Mesodermal cell (in vitro differentiated cells): Measurements from ENCODE around the gene PDE6H.

Experiments used
- H3K27ac ChIP-seq: 2 replicates; pipeline ENCODE4 v1.7.0; 2013; ENCODE audit warnings: mild to moderate bottlenecking, low read depth, low read length, moderate library complexity; ENCODE audit not compliant: severe bottlenecking
- H3K36me3 ChIP-seq: 2 replicates; pipeline ENCODE4 v1.7.1; 2013; ENCODE audit warnings: mild to moderate bottlenecking, low read length, moderate library complexity; ENCODE audit not compliant: control insufficient read depth, insufficient read depth
- H3K4me1 ChIP-seq: one replicate; pipeline ENCODE4 v1.7.1; 2013; ENCODE audit warnings: mild to moderate bottlenecking, low read length; ENCODE audit not compliant: insufficient read depth, control insufficient read depth, poor library complexity, severe bottlenecking
- H3K4me3 ChIP-seq: 2 replicates; pipeline ENCODE4 v1.7.0; 2013; ENCODE audit warnings: low read length, control low read depth, mild to moderate bottlenecking; ENCODE audit not compliant: insufficient read depth, poor library complexity, severe bottlenecking; ENCODE audit errors: extremely low read depth
- H3K9me3 ChIP-seq: 2 replicates; pipeline ENCODE4 v1.7.1; 2013; ENCODE audit warnings: mild to moderate bottlenecking, low read length, moderate library complexity; ENCODE audit not compliant: control insufficient read depth
- WGBS, 2 experiments: methylation state at CpG; one replicate each; pipeline ENCODE4 v1.1.5; 2013; ENCODE audit warnings: missing lambda C conversion rate in 2 of 2; ENCODE audit not compliant: insufficient coverage in 2 of 2; 5-methylcytosine and 5-hydroxymethylcytosine counted together

Gene PDE6H

DNA sequence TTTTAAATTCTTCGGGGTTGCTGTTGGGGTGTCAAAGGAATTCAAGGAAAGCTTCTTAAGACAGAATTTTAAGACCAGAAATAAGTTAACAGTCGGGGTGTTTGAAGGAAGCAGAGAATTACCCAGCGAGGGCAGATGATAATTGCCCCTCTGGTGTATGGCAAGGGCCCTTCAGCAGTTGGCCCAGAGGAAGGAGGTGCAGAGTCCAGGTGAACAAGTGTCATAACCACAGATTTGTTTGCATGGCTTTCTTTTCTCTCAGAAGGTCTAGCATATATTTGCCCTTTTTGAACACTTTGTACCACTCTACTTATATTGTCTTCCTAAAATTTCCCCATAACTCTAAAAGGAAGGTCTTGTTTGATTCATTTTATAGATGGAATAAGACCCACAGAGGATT is 1.8 kb downstream of the PDE6H start:
- H3K27ac ChIP-seq, result no peak overlapping the region
- H3K36me3 ChIP-seq, result no peaks in the 10 kb centered on the region
- WGBS, 2 experiments, result 87 to 94% methylated on average over 3 of the region's 3 CpGs
- H3K9me3 ChIP-seq, result no peaks in the 10 kb centered on the region
- H3K4me3 ChIP-seq, result no peak overlapping the region
- H3K4me1 ChIP-seq, result peaks cover 4% of the 10 kb centered on the region

DNA sequence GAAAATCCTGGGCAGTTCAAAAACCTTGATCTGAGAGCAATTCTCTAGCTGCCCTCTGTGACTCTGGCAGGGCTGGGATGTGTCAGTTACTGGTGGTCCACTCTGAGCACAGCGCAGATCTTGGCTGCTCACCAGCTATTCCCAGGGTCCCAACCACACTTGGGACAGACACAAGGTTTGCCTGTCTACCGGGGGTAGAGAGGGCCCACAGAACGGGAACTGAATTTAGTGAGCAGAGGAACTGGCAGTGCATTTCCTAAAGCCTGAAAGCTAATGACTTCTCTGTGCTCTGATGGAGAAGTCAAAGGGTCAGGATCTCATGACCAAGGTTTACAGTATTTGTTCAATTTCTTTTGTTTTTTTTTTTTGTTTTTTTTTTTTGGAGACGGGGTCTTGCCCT is 2.6 kb downstream of the PDE6H start:
- H3K36me3 ChIP-seq, result no peaks in the 10 kb centered on the region
- no peak overlapping the region for H3K4me3 ChIP-seq
- WGBS, 2 experiments, result 93 to 100% methylated on average over 3 of the region's 4 CpGs
- H3K9me3 ChIP-seq, result no peaks in the 10 kb centered on the region
- no peak overlapping the region for H3K27ac ChIP-seq
- peaks cover under 1% of the 10 kb centered on the region for H3K4me1 ChIP-seq

DNA sequence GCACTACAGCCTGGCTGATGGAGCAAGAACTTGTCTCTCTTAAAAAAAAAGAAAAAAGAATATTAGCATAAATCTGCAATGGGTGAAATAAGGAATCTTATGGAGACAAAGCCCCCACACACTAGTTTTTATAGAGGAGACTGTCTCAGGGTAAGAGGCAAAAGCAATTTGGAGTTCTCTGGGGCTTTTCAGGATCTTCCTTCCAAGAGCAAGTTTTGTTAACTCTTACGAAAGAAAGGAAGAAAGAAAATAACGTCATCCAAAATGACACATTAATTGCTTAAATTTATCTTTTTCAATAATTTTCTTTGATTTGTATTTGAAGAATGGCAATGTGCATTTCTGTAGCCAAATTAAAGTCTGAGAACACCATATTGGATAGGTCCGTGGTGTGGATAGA is 3.8 kb downstream of the PDE6H start:
- Histone ChIP-seq H3K36me3 (no peaks in the 10 kb centered on the region), H3K9me3 (no peaks in the 10 kb centered on the region), H3K27ac (no peak overlapping the region), H3K4me1 (no peaks in the 10 kb centered on the region), H3K4me3 (no peak overlapping the region)
- WGBS, 2 experiments, result 100% methylated on average over 1 of the region's 3 CpGs

DNA sequence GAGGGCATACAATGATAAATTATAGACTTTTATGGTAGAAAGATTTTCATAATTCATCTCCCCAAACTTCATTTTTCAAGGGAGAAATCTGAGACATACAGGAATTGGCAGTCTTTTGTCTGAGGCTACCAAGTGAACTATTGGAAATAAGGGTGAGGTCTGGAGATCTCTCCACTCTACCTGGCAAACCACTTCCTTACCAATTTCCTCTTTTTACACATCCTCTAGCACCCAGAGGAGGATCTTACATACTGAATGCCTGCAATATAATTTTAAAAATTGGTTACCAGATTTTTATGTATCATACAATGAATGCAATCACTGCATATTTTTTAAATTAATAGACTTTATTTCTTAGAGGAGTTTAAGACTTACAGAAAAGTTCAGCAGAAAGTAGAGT is 6.6 kb downstream of the PDE6H start:
- no peaks in the 10 kb centered on the region for H3K9me3 ChIP-seq
- H3K36me3 ChIP-seq, result no peaks in the 10 kb centered on the region
- no peaks in the 10 kb centered on the region for H3K4me1 ChIP-seq
- H3K27ac ChIP-seq, result no peak overlapping the region
- H3K4me3 ChIP-seq, result no peak overlapping the region

DNA sequence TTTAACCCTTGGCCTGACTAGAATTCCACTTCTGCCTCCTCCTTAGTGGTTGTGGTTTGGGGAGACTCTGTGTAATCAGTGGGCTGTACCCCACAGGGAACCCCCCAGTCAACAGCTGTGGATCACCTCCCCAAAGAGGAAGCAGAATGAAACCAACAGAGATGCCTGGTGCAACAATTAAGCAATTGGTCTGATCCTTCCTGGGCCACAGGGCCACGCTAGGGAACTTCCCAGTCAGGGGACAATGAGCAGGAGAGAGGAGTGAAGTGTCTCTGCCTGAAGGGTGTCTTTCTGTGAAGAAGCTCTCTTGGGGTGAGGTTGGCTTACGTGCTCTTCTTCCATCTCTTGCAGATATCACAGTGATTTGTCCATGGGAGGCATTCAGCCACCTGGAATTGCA is 8.2 kb downstream of the PDE6H start:
- Histone ChIP-seq H3K4me3 (no peak overlapping the region), H3K4me1 (no peaks in the 10 kb centered on the region), H3K27ac (no peak overlapping the region), H3K9me3 (no peaks in the 10 kb centered on the region), H3K36me3 (no peaks in the 10 kb centered on the region)
- 91 to 95% methylated on average over 2 of the region's 2 CpGs for WGBS, 2 experiments

DNA sequence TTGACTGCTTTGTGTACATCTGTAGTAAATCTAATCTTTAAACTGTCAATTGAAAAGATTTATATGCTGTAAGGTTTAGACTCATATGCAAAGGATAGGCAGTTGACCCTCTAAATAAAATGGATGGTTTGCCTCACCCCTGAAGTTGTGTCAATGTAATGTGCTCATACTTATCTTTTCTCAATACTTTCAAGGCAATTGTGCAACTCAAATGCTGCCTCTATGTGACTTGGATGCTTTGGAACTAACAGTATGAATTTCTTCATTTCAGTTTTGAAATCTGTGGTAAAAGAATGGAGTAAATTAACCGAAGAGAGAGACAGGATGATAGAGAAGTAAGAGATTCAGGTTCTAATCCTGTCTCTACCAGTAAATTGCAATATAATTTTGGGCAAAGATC is 9.7 kb downstream of the PDE6H start:
- Histone ChIP-seq H3K9me3 (no peaks in the 10 kb centered on the region), H3K27ac (no peak overlapping the region), H3K4me1 (no peaks in the 10 kb centered on the region), H3K36me3 (no peaks in the 10 kb centered on the region), H3K4me3 (no peak overlapping the region)
- WGBS, 2 experiments, result 100% methylated on average over 1 of the region's 1 CpG; no CpG with 5 or more reads in 1 of the 2 experiments

DNA sequence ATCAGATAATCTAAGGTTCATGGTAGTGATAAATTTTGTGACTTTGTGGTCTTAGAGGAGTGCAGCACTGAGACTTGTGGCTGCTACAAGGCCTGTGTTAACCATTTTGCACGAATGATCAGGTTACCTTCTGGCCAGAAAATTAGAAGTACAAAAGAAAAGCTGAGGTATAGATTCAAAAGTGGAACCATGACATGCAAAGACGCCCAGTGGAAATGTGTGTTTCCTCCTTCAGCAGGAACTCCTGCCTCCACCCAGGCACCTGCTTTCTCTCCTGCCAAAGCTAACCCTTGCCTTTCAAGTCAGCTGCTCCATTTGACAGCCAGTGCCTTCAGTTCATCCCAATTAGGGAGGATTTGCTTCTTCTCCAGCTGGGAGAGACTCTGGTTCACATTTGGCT is 10.1 kb downstream of the PDE6H start:
- Histone ChIP-seq H3K9me3 (no peaks in the 10 kb centered on the region), H3K36me3 (no peaks in the 10 kb centered on the region), H3K27ac (no peak overlapping the region), H3K4me1 (no peaks in the 10 kb centered on the region), H3K4me3 (no peak overlapping the region)
- 83 to 100% methylated on average over 2 of the region's 2 CpGs for WGBS, 2 experiments

DNA sequence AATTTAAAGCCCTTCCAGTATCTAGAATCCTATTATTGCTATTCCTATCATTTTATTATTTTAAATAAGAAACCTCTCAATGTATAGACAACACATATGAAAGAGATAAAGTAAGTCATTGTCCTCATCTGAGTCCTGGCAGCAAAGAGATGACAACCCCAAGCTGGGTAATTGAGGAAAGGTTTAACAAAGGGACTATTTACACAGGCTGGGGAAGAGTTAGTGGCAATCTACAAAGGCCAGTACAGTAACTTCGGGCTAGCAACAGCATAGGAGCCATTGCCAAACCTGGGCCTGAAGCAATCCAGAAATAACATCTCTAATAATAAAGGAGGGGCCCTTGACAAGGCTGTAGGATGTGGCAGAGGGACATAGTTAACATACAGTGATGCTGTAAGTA is 11.2 kb downstream of the PDE6H start:
- Histone ChIP-seq H3K9me3 (no peaks in the 10 kb centered on the region), H3K27ac (no peak overlapping the region), H3K36me3 (no peaks in the 10 kb centered on the region), H3K4me3 (no peak overlapping the region), H3K4me1 (no peaks in the 10 kb centered on the region)
- no CpG with 5 or more reads among the region's 1 CpG for whole genome bisulfite sequencing, 2 experiments

DNA sequence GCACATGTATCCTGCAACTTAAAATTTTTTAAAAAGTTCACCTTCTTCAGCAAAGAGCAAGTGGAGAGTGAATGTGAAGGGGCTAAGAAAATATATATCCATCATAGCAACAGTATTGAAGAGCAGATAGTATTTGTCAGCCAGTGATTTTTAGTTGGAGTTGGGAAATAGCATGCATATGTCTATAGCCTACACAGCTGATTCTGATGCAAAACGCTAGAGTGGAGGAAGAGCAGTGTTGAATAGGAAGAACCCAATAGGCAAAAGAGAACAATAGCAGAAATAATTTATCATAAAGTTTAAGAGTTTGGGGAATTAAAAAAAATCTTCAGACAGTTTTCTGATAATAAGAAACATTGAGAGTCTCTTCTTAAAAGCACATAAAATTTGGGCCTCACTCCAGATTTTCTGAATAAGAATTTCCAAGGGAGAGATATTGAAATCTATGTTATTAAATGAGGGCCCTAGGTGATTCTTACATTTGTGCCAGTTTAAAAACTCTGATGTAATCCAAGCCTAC is 12.0 kb downstream of the PDE6H start:
- no peaks in the 10 kb centered on the region for H3K4me1 ChIP-seq
- H3K9me3 ChIP-seq, result no peaks in the 10 kb centered on the region
- no peak overlapping the region for H3K4me3 ChIP-seq
- no peaks in the 10 kb centered on the region for H3K36me3 ChIP-seq
- no peak overlapping the region for H3K27ac ChIP-seq
- no CpG with 5 or more reads among the region's 1 CpG for WGBS, 2 experiments

DNA sequence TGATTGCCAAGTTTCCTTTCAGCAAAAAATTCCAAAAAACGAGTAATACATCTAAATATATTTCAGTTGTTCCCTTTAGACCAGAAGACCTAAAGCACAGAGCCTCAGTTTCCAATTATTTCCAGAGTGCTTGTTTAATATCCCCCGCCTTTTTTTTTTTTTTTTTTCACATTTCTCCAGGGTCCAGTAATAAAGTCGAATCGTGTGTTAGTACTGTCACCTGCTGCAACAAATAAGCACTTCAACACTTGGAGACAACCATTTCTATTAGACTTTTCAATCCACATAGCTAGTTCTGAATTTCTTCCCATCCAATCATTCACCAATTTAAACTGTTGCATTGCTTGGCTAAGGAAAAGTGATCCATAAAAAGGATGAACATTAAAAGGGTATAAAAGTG is 13.6 kb downstream of the PDE6H start:
- 74 to 92% methylated on average over 2 to 4 of the region's 4 CpGs for WGBS, 2 experiments
- Histone ChIP-seq H3K36me3 (no peaks in the 10 kb centered on the region), H3K9me3 (no peaks in the 10 kb centered on the region), H3K27ac (no peak overlapping the region), H3K4me1 (no peaks in the 10 kb centered on the region), H3K4me3 (no peak overlapping the region)

DNA sequence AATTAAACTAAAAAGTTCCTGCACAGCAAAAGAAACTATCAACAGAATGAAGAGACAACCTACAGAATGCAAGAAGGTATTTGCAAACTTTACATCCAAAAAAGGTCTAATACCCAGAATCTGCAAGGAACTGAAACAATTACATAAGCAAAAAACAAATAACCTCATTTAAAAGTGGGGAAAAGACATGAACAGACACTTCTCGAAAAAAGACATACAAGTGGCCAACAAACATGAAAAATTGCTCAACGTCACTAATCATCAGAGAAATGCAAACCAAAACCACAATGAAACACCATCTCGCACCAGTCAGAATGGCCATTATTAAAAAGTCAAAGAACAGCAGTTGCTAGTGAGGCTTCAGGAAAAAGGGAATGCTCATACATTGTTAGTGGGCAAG is 15.2 kb downstream of the PDE6H start:
- H3K36me3 ChIP-seq, result no peaks in the 10 kb centered on the region
- H3K4me1 ChIP-seq, result peaks cover 1% of the 10 kb centered on the region
- no peak overlapping the region for H3K4me3 ChIP-seq
- 60% methylated on average over 1 of the region's 3 CpGs; no CpG with 5 or more reads in 1 of the 2 experiments for WGBS, 2 experiments
- H3K9me3 ChIP-seq, result no peaks in the 10 kb centered on the region
- H3K27ac ChIP-seq, result no peak overlapping the region
